Stromal cell of bone marrow (primary cell): ENCODE measurements around the gene TAAR8.
"Not testable (repeated sequence)": the region's sequence is repeated elsewhere in the genome, so short reads cannot be mapped to it uniquely, and the experiment has no call there.

Experiments
- DNase-seq: peaks from one replicate; pipeline ENCODE4 v3.0.0-alpha.2; 2012; ENCODE audit warnings: low read depth

TAAR8 gene

DNA sequence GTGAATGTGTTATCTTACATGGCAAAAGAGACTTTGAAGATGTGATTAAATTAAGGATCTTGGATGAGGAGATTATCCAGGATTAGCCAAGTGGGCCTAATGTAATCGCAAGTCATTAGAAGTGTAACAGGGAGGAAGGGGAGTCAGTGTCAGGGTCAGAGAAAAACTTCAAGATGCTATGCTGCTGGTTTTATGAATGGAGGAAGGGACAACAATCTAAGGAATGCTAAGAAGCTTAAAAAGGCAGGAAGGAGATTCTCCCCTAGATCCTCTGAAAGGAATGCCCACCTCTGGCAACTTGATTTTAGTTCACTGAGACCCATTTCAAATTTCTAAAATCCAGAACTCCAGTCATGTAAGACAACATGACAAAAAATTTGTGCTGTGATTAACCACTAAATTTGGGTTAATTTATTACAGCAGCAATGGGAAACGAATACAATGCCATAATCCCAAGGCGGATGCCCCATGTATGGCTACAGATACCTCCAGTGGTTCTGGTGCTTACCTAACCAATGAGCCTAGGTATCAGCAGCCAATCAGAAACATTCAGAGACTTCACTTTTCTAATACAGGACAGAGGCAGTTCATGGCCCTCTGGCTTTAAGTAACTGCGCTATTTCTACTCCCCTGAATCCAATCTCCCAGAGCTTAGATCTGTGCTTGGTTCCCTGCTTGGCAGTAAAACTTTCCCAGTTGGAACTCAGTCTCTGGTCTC, 3.6 kb upstream of the TAAR8 start:
- DNase-seq: no peak

GRCh38 chr6:132551214-132551613, 1.3 kb upstream of the TAAR8 start:
- DNase-seq: no peak

GRCh38 chr6:132560087-132560486, 7.6 kb downstream of the TAAR8 start:
- DNase-seq: not testable (repeated sequence)

GRCh38 chr6:132566404-132566803, 13.9 kb downstream of the TAAR8 start:
- DNase-seq: no peak

GRCh38 chr6:132567566-132567965, 15.1 kb downstream of the TAAR8 start:
- DNase-seq: no peak

- no peak for DNase-seq
These were observed 16.1 kb downstream of the TAAR8 start for GRCh38 chr6:132568611-132569010.

GRCh38 chr6:132569170-132569569, 16.7 kb downstream of the TAAR8 start:
- no peak for DNase-seq

DNA sequence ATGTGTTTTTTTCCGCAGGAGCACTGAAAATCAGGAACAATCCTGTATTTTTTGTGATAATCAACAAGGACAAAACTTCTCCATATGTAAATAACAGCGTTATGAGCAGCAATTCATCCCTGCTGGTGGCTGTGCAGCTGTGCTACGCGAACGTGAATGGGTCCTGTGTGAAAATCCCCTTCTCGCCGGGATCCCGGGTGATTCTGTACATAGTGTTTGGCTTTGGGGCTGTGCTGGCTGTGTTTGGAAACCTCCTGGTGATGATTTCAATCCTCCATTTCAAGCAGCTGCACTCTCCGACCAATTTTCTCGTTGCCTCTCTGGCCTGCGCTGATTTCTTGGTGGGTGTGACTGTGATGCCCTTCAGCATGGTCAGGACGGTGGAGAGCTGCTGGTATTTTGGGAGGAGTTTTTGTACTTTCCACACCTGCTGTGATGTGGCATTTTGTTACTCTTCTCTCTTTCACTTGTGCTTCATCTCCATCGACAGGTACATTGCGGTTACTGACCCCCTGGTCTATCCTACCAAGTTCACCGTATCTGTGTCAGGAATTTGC, 17.8 kb downstream of the TAAR8 start, which contains the start of gene TAAR6:
Gene TAAR6 (plus strand): TSS at position 102 of the 557 bp plus-strand sequence. CDS start 0 bp downstream, at position 102.
- DNase-seq: no peak

GRCh38 chr6:132571774-132572173, 19.3 kb downstream of the TAAR8 start:
- DNase-seq: no peak

DNA sequence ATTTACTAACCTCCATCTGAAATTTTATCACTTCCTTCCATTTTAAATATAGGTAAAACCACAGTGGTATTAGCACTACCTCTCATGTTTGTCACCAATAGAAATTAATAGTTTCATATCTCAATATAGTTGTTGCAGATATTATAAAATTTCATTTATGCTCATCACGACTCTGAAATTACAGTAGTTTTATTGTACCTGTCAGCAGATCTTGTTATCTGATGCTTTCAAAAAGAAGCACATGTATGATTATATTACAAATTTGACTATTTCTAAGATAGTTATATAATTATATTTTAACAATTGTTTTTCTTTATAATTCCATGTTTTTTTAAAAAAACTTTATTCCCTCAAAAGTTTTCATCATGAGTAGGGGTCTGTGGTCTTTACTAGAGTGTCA, 32.2 kb downstream of the TAAR8 start:
- no peak for DNase-seq

GRCh38 chr6:132587424-132587823, 35.0 kb downstream of the TAAR8 start:
- DNase-seq: no peak

- no peak for DNase-seq
These were observed 37.0 kb downstream of the TAAR8 start, which contains the start of gene TAAR5 for GRCh38 chr6:132589454-132589853. Gene TAAR5 (minus strand): TSS chr6:132589741. CDS start chr6:132589686, 55 bp downstream.

GRCh38 chr6:132590362-132590761, 37.9 kb downstream of the TAAR8 start:
- DNase-seq: no peak

DNA sequence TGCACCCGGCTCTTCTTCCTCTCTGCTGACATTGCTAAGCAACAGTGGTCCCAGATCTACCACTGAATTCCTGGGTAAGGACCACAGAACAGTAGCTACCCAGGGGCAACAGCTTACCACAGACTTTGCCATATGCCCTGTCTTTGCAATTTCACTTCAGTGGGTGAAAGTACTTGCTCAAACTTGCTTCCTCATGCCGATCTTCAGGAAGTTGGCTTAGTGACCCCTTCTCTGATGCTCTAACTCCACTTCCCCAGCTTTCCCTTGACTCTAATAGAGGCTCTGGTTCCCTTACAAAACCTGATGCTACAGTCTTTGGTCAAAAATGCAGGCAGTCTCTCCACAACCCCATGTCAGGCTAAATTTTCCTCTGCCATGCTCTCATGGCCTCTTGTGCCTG, 40.4 kb downstream of the TAAR8 start:
- DNase-seq: no peak

DNA sequence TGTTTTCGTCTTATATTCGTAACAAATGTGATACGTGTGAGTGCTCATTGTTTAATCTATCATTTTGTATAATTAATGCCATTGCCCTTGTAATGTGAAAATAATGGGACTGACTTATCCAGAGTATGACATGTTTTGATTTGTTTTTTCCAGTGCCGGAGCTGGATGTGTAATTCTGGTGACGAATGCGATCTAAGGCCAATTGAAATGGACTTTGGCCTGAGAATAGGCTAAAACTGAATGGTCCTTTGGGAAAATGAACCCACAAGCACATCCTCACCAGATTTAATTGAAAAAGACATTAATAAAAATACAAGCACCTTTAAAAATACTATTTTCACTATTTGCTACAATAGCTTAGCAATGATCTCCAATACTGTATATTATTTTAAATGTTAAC, 43.7 kb downstream of the TAAR8 start:
- no peak for DNase-seq

- DNase-seq: no peak
These were observed 46.0 kb downstream of the TAAR8 start for GRCh38 chr6:132598473-132598872.

DNA sequence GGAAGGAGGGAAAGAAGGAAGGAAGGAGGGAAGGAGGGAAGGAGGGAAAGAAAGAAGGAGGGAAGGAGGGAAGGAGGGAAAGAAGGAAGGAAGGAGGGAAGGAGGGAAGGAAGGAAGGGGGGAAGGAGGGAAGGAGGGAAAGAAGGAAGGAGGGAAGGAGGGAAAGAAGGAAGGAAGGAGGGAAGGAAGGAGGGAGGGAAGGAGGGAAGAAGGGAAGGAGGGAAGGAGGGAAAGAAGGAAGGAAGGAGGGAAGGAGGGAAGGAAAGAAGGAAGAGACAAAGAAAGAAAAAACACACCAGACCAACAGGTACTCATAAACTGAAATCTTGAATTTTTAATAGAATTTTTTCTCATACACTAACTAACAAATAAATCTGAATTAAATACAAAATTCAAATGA, 48.4 kb downstream of the TAAR8 start:
- not testable (repeated sequence) for DNase-seq
